H1 (cell line): ENCODE measurements around the gene UPK2. TPM values are rescaled to one million over a fixed set of nuclear protein-coding genes. Genes with fewer than 3 reads are reported as not detected.

Source experiments
- ATF2 ChIP-seq: IDR thresholded peaks from 2 replicates; pipeline ENCODE4 v1.6.1; 2012; ENCODE audit warnings: low read length, inconsistent platforms
- CHD7 ChIP-seq: fragments of 300-600 bp; sonication (generic); IDR thresholded peaks from 2 replicates; pipeline ENCODE4 v1.7.1; 2012; ENCODE audit warnings: low read length, moderate library complexity, mild to moderate bottlenecking, inconsistent platforms; ENCODE audit not compliant: insufficient replicate concordance
- RFX5 ChIP-seq: IDR thresholded peaks from 2 replicates; pipeline ENCODE4 v1.6.1; 2011; ENCODE audit warnings: low read depth, low read length, improper control_type of control experiment, borderline replicate concordance
- RXRA ChIP-seq: IDR thresholded peaks from 2 replicates; pipeline ENCODE4 v1.6.1; 2011; ENCODE audit warnings: low read depth, mild to moderate bottlenecking, low read length, moderate library complexity; ENCODE audit not compliant: insufficient read depth
- SP2 ChIP-seq: IDR thresholded peaks from 2 replicates; pipeline ENCODE4 v1.6.1; 2012; ENCODE audit warnings: mild to moderate bottlenecking, low read length, inconsistent platforms
- polyA plus RNA-seq, 7 experiments: library from polyadenylated mRNA; depleted of rRNA in 3 of 7; stranded (reverse) in 5 of 7; unstranded in 2 of 7; fragments of >200 nt in 5 of 7; fragments of 200-250 nt in 2 of 7; gene quantifications; 1 replicate in 5 of 7; 2 replicates in 1 of 7; 4 replicates in 1 of 7; pipeline versions ENCODE4 v1.2.1 to v1.2.3, GENCODE V29; 2011 to 2013; ENCODE audit warnings: missing spikeins in 2 of 7, mixed read lengths in 2 of 7
- total RNA-seq: library from RNA; stranded (reverse); fragmentation: NEBNext Ultra II Directional; extraction: Animal tissue kit (Norgen Biotek cat#: 25700); gene quantifications from 2 replicates; pipeline ENCODE4 v1.2.1, GENCODE V29; 2021

The UPK2 gene
- total and polyA plus RNA-seq, 2 of the 8 experiments (the other 6 are each of a cell fraction or from before 2014, with no cell fraction given): 0.76 TPM; not detected in 1

- TF ChIP-seq RXRA (no peak), ATF2 (no peak), CHD7 (no peak), RFX5 (no peak), SP2 (no peak)
These were observed 17.9 kb downstream of the UPK2 start (continued) for GRCh38 chr11:118973985-118974384.
